ENCODE results near the gene ANKRD24.

GRCh38 chr19:4256563-4256962 is 74.1 kb downstream of the ANKRD24 start:
- TF ChIP-seq CTCF (IDR thresholded peaks at IDR 0.05; ENCODE audit: poor library complexity, severe bottlenecking) (no peak), POLR2AphosphoS5 (IDR thresholded peaks at IDR 0.05) (no peak)
